Fibroblast of pulmonary artery (primary cell): ENCODE results near the gene NTRK3.

ENCODE experiments used
- DNase-seq: peaks from one replicate; pipeline ENCODE4 v3.0.0-alpha.2; 2010; ENCODE audit warnings: low read depth
- H3K4me3 ChIP-seq: replicated peaks from 2 replicates; pipeline ENCODE4 v1.5.1; 2011; ENCODE audit warnings: low read depth, mild to moderate bottlenecking, control low read depth, low read length, moderate library complexity
- CTCF ChIP-seq: IDR thresholded peaks from 2 replicates; pipeline ENCODE4 v1.5.1; 2011; ENCODE audit warnings: mild to moderate bottlenecking, control low read depth, low read length, inconsistent platforms; ENCODE audit errors: missing control alignments

NTRK3 gene

GRCh38 chr15:88242586-88243555, 13.7 kb downstream of the NTRK3 start:
- DNase-seq, result no peak
- TF ChIP-seq CTCF, result no peak
- H3K4me3 ChIP-seq, result no peak overlapping the region

- no peak for TF ChIP-seq CTCF
- H3K4me3 ChIP-seq, result no peak overlapping the region
- no peak for DNase-seq
Observed at GRCh38 chr15:88241461-88241860, 15.1 kb downstream of the NTRK3 start.

- DNase-seq, result no peak
- no peak overlapping the region for H3K4me3 ChIP-seq
- TF ChIP-seq CTCF, result no peak
Observed at GRCh38 chr15:88241060-88241459, 15.5 kb downstream of the NTRK3 start.

- no peak overlapping the region for H3K4me3 ChIP-seq
- no peak for DNase-seq
- TF ChIP-seq CTCF, result no peak
Observed at GRCh38 chr15:88239594-88239993, 16.9 kb downstream of the NTRK3 start.

GRCh38 chr15:88238618-88239430, 17.7 kb downstream of the NTRK3 start:
- no peak overlapping the region for H3K4me3 ChIP-seq
- TF ChIP-seq CTCF, result no peak
- peak; percentile 94 for DNase-seq

GRCh38 chr15:88234711-88235110, 21.8 kb downstream of the NTRK3 start:
- DNase-seq, result no peak
- TF ChIP-seq CTCF, result no peak
- H3K4me3 ChIP-seq, result no peak overlapping the region
